Nucleus accumbens (tissue), 56 donors: ENCODE data around the gene F13B.
"Not testable (repeated sequence)": the region's sequence is repeated elsewhere in the genome, so short reads cannot be mapped to it uniquely, and the experiment has no call there.

Experiments
- DNase-seq, 56 donors: peaks; one replicate each; lab custom pipeline; 2025; lab: John Stamatoyannopoulos, UW

Gene F13B, protein sequence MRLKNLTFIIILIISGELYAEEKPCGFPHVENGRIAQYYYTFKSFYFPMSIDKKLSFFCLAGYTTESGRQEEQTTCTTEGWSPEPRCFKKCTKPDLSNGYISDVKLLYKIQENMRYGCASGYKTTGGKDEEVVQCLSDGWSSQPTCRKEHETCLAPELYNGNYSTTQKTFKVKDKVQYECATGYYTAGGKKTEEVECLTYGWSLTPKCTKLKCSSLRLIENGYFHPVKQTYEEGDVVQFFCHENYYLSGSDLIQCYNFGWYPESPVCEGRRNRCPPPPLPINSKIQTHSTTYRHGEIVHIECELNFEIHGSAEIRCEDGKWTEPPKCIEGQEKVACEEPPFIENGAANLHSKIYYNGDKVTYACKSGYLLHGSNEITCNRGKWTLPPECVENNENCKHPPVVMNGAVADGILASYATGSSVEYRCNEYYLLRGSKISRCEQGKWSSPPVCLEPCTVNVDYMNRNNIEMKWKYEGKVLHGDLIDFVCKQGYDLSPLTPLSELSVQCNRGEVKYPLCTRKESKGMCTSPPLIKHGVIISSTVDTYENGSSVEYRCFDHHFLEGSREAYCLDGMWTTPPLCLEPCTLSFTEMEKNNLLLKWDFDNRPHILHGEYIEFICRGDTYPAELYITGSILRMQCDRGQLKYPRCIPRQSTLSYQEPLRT

DNA sequence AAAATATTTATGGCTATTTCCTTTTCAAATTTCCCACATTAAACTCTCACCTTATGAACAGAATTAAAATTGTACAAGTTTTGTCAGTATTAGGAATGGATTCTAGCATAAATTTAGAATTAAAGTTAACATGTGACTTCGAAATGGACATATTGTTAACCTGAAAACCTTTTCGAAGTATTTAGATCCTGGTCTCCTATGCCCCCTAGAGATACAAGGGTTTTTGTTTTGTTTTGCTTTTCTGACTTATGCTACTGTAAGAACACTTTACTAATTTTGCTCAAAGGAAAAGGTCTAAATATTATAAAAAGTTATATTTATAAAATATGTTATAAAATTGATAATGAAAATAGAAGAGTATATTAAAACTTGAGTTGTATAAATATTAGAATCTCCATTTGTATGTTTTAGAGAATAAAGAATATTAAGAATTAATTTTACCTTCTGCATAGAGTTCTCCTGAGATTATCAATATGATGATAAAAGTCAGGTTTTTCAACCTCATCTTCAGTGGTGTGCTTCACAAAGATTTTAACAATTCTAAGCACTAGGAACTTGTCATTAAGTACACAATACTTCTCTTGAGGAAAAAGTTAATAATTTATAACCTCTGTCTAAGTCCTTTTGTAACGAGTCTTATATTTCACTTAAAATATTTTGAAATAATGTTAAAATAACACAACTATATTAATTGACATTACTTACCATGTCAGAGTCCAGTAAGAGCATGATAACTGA lies at the start of gene F13B:
TSS of gene F13B (minus strand) at position 542 of the 738 bp plus-strand sequence. CDS start at position 505, 37 bp downstream.
- no peak for DNase-seq

DNA sequence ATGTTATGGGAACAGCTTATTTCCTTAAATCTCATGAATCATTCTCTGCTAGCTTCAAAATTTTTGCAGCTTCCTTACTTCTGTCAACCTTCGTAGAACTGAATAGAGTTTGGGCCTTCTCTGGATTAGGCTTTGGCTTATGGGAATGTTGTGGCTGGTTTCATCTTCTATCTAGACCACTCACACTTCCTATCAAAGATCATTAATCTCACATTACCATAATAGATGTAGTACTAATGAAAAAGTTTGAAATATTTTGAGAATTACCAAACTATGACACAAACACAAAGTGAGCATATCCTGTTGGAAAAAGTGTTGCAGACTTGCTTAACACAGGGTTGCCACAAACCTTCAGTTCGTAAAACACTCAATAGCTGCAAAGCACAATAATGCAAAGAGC lies 49.1 kb upstream of the F13B start:
- DNase-seq, result no peak

DNA sequence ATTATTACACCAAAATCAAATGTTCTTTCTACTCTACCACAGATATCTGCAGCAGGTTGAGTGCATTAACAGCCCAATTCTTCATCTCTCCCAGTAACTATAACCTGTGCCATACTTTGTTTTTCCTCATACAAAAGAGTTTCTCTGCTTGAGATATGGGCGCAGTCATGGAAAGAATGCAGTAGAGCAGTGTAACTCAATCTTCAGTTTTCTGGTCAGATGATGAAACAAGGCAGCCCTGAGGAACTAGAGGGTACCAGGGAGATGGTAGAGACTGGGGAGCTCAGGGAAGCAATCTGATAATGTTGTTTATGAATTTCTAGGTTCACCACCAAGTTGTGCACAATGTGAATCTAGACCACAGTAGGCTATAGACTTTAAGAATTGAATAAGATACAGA lies 39.8 kb upstream of the F13B start:
- DNase-seq, result no peak

DNA sequence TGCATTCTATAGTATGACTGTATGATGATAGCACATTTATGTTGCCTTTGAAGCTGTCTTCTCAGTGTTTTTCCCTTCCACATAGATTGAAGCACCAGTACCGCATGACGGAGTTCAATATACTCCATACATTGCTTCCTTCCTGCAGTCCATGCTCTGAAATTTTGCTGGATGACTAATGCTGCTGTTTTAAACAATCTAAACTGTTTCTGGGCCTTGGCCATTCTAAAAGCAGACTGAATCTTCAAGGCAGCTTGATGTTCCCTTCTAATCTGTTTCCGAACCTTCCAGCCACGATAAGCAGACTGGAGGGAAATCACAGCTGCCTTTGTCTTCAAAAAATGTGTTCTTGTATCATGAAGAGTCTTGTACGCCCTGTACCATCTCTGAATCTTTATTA lies 36.2 kb upstream of the F13B start:
- DNase-seq, result no peak

DNA sequence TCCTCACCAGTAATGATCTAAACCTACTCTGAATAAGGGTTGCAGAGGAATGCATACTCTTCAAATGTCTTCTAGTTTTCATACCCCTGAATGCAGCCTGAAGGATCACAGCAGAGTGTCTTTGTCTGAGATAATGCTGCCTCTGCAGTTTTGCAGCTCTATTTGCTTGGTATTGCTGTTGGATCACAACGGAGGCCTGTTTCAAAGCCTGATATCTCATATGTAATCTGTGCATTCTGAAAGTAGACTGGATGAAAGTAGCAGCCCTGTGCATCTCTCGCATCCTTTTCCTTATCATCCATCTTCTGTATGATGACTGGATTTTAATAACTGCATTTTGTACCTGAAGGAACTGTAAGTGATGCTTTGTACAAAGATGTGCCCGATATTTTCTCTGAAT lies 34.9 kb upstream of the F13B start:
- DNase-seq, result peak in 2 of 56 donors; percentile 2 to 3

DNA sequence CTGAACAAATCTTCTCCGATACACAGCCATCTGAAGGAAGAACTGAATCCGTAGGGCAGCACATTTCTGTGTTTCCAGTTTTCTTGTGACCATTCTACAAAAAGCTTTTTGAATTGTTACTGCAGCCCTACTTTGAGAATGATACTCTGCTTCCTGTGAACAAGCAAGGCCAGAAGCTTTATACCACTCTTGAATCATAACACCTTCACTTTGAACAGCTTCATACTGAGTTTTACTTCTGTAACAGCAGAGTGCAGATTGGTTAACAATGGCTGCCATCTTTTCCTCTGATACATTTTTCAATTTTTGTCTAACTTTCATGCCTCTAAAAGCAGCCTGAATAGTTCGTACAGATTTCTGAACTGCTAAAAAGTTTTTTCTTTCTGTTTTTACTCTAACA lies 33.6 kb upstream of the F13B start:
- no peak for DNase-seq

DNA sequence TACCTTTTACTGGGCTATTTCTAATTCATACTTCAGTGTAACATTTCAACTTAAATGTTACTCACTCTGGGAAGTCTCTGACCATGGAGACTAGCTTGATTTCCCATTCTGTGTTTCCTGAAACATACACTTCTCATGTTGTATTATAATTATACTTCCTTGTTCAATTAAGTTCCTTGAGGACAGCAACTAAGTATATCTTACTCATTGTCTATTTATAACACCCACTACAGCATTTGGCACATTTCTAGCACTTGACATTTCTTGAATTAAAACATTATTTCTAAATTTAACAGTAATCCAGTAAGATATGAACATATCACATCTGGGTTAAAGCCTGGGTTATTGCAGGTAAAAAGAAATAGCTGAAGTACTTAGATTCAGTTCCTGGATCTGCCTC lies 32.4 kb upstream of the F13B start:
- DNase-seq, result no peak

DNA sequence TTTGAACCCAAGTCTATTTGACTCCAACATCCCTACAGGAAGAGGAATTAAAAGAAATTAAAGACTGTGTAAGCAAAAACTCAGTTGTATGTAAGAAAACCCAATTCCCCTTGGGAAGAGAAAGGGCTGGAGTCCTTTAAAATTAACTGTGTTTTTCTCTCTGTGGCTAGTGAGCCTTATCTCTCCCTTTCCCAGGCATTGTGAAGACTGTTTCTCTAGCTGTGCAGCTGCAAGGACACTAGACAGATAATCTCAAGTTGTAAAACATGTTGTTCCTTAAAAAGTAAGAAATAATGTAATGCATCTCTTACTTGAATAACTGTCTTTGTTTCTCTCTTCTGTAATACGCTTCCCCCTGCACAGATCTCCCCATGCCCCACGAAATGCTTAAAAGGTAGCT lies 29.9 kb upstream of the F13B start:
- DNase-seq, result not testable (repeated sequence)

DNA sequence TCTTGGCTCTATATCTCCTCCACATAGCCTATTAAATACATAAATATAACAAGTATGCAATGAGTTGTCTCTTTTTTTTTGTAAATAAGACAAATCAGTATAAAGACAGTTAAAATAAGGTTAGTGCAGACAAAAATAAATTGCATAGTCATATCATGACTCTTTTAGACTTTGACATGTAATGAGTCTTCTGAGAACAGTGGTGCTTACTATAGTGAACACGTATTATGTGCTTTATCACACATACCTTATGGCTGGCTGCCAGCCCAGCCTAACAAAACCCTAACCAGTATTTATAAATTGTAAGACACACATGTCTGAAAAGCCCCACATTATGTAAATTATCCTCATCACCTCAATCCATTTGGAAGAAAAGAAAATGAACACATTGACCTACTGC lies 29.1 kb upstream of the F13B start:
- DNase-seq, result no peak

DNA sequence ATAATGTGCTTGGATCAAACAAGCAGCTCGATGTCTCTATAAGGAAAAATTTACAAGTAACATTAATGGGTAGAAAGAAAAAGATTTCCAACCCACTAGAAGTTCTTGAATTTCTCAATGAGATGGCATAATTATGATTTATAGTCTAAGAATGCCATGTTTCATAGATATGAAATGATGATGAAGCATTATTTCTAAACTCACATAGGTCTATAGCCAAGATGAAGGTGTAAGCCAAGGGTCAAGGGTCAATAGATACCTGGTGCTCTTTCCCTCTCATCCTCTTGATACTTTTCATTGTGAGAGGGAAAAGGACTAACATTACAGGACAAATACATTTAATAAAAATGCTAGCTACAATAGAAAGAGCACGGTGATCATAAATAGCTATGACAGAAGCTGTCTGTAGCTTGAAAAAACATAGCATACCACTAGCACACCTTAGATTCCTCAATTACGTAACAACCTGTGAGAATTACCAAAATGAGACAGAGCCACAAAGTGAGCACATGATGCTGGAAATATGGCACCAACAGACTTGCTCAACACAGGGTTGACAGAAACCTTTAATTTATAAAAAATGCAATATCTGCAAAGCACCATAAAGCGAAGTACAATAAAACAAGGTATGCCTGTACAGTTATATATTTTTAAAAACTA lies 26.3 kb upstream of the F13B start:
- no peak for DNase-seq

DNA sequence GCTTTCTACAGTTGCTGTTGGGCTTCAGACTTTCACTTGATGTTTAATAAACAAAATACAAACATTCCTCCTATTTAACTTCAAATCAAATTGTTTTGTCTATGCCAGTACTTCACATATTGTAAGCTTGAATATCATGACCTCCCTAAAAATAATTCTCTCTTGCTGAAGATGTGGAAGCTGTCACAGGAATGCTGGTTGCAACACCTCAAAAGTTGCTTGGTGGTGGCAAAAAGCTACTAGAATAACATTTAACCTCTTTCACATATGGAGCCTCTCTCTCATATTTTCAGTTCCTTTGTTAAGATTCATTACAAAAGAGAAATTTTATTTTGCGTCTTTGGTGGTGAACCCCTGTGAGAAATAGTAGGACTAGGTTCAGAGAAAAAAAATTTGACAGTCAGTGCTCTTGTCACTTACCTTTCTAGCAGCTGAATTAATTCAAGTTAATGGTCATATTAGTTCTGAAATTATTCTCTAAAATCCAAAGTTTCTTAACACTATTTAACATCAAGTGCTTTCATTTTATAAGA lies 25.5 kb upstream of the F13B start:
- DNase-seq, result no peak

DNA sequence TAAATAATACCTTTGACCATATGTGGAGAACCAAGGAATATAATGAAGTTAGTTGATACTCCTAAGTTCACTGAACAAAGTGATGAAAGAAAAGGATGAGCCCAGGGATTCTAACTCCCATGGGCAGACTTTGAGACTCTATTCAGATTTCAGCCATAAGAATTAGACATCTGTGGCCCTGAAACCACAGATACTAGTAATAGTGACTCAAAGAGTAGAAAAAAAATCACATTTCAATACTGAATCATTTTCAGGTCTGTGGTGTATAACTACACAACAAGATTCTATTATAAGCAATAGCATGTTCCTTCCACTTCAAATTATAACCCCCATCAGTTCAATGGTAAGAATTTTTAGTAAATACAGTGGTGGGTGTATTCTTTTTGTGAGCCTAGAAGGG lies 16.4 kb upstream of the F13B start:
- no peak for DNase-seq

DNA sequence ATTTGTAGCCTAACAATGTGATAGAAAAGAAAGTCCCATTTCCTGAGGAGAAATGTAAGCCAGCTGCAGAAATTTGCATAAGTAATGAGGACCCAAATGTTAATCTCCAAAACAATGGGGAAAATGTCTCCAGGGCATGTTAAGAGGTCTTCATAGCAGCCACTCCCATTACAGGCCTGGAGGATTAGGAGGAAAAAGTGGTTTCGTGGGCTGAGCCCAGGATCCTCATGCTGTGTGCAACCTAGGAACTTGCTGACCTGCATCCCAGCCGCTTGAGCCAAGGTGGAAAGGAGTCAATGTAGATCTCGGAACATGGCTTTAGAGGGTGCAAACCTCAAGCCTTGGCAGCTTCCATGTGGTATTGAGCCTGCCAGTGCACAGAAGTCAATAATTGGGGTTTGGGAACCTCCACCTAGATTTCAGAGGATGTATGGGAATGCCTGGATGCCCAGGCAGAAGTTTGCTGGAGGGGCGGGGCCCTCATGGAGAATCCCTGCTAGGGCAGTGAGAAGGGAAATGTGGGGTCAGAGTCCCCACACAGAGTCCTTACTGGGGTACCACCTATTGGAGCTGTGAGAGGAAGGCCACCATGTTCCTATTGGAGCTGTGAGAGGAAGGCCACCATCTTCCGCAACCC lies 14.2 kb upstream of the F13B start:
- no peak for DNase-seq

DNA sequence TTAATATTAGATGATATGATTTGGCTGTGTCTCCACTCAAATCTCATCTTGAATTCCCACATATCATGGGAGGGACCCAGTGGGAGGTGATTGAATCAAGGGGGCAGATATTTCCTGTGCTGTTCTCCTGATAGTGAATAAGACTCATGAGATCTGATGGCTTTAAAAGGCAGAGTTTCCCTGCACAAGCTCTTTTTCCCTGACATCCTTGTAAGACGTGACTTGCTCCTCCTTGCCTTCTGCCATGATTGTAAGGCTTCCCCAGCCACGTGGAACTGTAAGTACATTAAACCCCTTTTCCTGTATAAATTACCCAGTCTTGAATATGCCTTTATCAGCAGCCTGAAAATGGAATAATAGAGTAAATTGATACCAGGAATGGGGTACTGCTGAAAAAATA lies 13.3 kb upstream of the F13B start:
- no peak for DNase-seq

DNA sequence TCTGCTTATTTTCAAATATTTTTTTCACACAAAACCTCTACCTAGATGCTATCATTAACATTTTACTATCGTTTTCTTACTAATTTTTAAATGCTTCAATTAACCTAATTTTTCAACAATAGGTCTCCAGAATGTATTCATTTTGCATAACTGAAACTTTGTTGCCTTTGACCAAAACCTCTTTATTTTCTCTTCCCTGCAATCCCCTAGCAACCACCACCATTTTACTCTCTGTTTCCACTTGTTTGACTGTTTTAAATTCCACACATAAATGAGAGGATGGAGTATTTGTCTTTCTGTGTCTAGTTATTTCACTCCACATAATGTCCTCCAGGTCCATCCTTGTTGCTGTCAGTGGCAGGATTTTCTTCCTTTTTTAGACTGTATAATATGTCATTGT lies 9.5 kb upstream of the F13B start:
- no peak for DNase-seq

DNA sequence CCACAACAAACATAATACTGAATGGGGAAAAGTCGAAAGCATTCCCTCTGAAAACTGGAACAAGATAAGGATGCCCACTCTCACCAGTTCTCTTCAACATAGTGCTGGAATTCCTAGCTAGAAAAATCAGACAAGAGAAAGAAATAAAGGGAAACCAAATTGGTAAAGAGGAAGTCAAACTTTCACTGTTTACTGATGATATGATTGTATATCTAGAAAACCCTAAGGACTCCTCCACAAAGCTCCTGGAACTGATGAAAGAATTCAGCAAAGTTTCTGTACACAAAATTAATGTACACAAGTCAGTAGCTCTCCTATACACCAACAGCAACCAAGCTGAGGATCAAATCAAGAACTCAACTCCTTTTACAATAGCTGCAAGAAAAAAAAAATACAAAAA lies 6.9 kb upstream of the F13B start:
- no peak for DNase-seq

DNA sequence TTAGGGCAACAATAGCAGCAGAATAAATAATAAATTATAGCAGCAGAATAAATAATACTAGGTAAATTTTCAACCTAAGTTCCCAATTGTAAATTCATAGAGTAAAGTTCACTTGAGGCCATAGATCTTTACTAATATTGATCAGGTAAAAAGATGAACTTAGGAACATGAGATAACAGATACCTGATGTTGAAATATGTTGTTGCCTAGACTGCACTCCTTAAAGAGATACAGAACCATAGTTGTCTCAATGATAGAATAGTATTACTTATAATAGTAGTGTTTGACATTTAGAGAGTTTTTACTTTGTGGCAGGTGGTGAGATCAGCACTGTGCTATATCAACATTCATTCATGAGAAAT lies 378 bp upstream of the F13B start:
- no peak for DNase-seq

DNA sequence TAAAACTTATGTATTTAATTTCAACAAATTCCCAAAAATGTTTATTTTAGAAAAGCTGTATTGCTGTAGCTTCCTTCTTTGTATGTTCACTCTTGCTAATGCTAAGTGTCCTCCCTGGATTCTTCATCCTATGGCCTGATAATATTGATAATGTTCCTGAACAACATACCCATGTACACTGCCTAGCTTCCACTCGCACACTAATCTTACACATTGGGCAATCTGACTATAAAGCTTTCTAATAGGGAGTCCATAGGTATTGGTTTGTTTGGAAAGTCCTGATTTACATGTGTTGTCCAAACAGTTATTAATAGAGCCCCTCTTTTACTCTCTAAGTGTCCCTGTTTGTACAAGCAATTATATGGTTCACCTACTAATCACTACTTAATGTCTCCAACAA lies 783 bp downstream of the F13B start:
- DNase-seq, result no peak

DNA sequence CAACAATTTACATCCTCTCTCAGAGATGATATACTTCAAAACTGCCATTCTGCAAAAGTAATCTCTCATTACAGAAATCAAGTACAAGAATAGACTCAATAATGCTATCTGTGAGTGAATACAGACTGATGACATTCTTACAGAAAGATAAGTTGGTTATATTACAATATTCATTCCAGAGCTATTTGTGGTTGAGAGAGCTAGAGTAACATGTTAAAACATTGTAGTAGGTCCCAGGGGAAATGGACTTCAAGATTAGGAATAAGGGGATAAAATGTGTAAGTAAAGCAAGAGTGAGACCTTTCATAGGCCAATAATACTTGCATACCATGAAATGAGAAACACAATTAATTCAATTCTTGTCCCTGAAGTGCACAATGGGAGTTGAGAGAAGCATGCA lies 1.5 kb downstream of the F13B start:
- DNase-seq, result no peak

DNA sequence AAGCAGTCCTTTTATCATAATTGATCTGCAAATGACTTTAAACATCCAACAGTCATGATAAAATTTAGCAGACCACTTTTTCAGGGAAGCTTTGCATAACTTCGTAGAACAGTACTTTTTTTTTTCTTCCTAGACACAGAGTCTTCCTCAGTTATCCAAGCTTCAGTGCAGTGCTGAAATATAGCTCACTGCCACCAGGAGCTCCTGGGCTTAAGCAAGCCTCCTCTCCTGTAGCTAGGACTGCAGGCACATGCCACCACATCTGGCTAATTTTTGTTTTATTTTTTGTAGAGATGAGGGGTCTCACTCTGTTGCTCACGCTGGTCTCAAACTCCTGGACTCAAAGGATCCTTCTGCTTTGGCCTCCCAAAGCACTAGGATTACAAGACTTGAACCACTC lies 3.8 kb downstream of the F13B start:
- DNase-seq, result no peak
